ENCODE results near the gene AQP1.

Gene AQP1

DNA sequence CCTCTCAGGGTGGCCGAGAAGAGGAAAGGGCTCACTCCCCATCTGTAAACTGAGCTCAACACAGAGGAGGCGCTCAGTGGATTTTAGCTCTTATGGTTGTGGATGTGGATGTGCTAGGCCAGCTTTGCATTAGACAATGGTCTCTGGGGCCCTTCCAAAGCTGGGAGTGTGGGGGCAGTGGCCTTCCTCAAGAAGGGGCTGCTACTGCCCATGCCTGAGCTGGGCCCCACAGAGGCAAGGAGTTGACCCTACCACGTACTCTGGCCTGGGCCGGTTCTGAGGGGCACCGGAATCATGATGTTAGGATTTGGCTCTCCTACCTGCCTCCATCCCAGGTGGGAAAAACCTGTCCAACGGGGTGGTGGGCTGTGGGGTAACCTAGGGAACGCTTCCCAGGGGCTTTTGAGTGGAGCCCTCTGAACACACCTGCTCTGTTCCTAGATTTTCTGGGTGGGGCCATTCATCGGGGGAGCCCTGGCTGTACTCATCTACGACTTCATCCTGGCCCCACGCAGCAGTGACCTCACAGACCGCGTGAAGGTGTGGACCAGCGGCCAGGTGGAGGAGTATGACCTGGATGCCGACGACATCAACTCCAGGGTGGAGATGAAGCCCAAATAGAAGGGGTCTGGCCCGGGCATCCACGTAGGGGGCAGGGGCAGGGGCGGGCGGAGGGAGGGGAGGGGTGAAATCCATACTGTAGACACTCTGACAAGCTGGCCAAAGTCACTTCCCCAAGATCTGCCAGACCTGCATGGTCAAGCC, 11.5 kb downstream of the AQP1 start:
- Histone ChIP-seq H4K20me1 (ENCODE audit: insufficient read depth, low read length) (no peaks in the 10 kb centered on the region), H3K36me3 (ENCODE audit: insufficient read depth, low read length) (no peaks in the 10 kb centered on the region)
- no peak for ATAC-seq (ENCODE audit: insufficient read depth, low read depth)

GRCh38 chr7:30923774-30924413, 12.2 kb downstream of the AQP1 start:
- H3K36me3 ChIP-seq (ENCODE audit: insufficient read depth, low read length), result no peaks in the 10 kb centered on the region
- no peaks in the 10 kb centered on the region for H3K4me1 ChIP-seq (ENCODE audit: insufficient read depth, low read length)
- no peak overlapping the region for H3K27ac ChIP-seq (ENCODE audit: low read length)
- no peaks in the 10 kb centered on the region for H3K9me3 ChIP-seq (ENCODE audit: insufficient read depth, low read length, severe bottlenecking)
- DNase-seq, result no peak
- no peak overlapping the region for H2AFZ ChIP-seq (ENCODE audit: low read depth, low read length)
- TF ChIP-seq EZH2 (IDR thresholded peaks at IDR 0.05; ENCODE audit: borderline replicate concordance, low read depth, low read length, severe bottlenecking) (no peak), CTCF (IDR thresholded peaks at IDR 0.05; ENCODE audit: borderline replicate concordance, extremely low read depth, low read length, poor library complexity, severe bottlenecking) (no peak)
- no peak overlapping the region for H3K4me3 ChIP-seq (ENCODE audit: low read depth in 1 of 2, low read length in 2 of 2)
- ATAC-seq (ENCODE audit: insufficient read depth, low read depth), result no peak
- H4K20me1 ChIP-seq (ENCODE audit: insufficient read depth, low read length), result no peaks in the 10 kb centered on the region
- no peak overlapping the region for H3K4me2 ChIP-seq (ENCODE audit: insufficient read depth, low read length)
- H3K9ac ChIP-seq (ENCODE audit: low read depth, low read length), result no peak overlapping the region
- H3K79me2 ChIP-seq (ENCODE audit: insufficient read depth, low read length), result no peaks in the 10 kb centered on the region
- H3K27me3 ChIP-seq (ENCODE audit: insufficient read depth, low read length, poor library complexity), result no peaks in the 10 kb centered on the region

More for the DNA sequence above, 11.5 kb downstream of the AQP1 start:
- TF ChIP-seq EZH2 (IDR thresholded peaks at IDR 0.05; ENCODE audit: borderline replicate concordance, low read depth, low read length, severe bottlenecking) (no peak), CTCF (IDR thresholded peaks at IDR 0.05; ENCODE audit: borderline replicate concordance, extremely low read depth, low read length, poor library complexity, severe bottlenecking) (no peak)
- Histone ChIP-seq H3K4me3 (ENCODE audit: low read depth in 1 of 2, low read length in 2 of 2) (no peak overlapping the region), H2AFZ (ENCODE audit: low read depth, low read length) (no peak overlapping the region), H3K27ac (ENCODE audit: low read length) (no peak overlapping the region), H3K27me3 (ENCODE audit: insufficient read depth, low read length, poor library complexity) (no peaks in the 10 kb centered on the region), H3K9ac (ENCODE audit: low read depth, low read length) (no peak overlapping the region), H3K79me2 (ENCODE audit: insufficient read depth, low read length) (no peaks in the 10 kb centered on the region), H3K4me1 (ENCODE audit: insufficient read depth, low read length) (no peaks in the 10 kb centered on the region), H3K4me2 (ENCODE audit: insufficient read depth, low read length) (no peak overlapping the region), H3K9me3 (ENCODE audit: insufficient read depth, low read length, severe bottlenecking) (no peaks in the 10 kb centered on the region)
- no peak for DNase-seq

GRCh38 chr7:30924624-30925023, 13.0 kb downstream of the AQP1 start:
- Histone ChIP-seq H3K9me3 (ENCODE audit: insufficient read depth, low read length, severe bottlenecking) (no peaks in the 10 kb centered on the region), H3K27ac (ENCODE audit: low read length) (no peak overlapping the region), H3K36me3 (ENCODE audit: insufficient read depth, low read length) (no peaks in the 10 kb centered on the region), H2AFZ (ENCODE audit: low read depth, low read length) (no peak overlapping the region), H3K9ac (ENCODE audit: low read depth, low read length) (no peak overlapping the region), H3K4me2 (ENCODE audit: insufficient read depth, low read length) (no peak overlapping the region), H4K20me1 (ENCODE audit: insufficient read depth, low read length) (no peaks in the 10 kb centered on the region), H3K4me3 (ENCODE audit: low read depth in 1 of 2, low read length in 2 of 2) (no peak overlapping the region), H3K4me1 (ENCODE audit: insufficient read depth, low read length) (no peaks in the 10 kb centered on the region), H3K79me2 (ENCODE audit: insufficient read depth, low read length) (no peaks in the 10 kb centered on the region), H3K27me3 (ENCODE audit: insufficient read depth, low read length, poor library complexity) (peaks cover under 1% of the 10 kb centered on the region)
- TF ChIP-seq EZH2 (IDR thresholded peaks at IDR 0.05; ENCODE audit: borderline replicate concordance, low read depth, low read length, severe bottlenecking) (no peak), CTCF (IDR thresholded peaks at IDR 0.05; ENCODE audit: borderline replicate concordance, extremely low read depth, low read length, poor library complexity, severe bottlenecking) (no peak)
- DNase-seq, result peak; percentile 0
- no peak for ATAC-seq (ENCODE audit: insufficient read depth, low read depth)

All from DND-41 (cell line).